HS-27A (cell line): ENCODE measurements around the gene ULK2.
"Not testable (repeated sequence)": the region's sequence is repeated elsewhere in the genome, so short reads cannot be mapped to it uniquely, and the experiment has no call there.

Source experiments
- DNase-seq: peaks from one replicate; pipeline ENCODE4 v3.0.0-alpha.2; 2012; ENCODE audit warnings: low read depth, missing footprints

The ULK2 gene

DNA sequence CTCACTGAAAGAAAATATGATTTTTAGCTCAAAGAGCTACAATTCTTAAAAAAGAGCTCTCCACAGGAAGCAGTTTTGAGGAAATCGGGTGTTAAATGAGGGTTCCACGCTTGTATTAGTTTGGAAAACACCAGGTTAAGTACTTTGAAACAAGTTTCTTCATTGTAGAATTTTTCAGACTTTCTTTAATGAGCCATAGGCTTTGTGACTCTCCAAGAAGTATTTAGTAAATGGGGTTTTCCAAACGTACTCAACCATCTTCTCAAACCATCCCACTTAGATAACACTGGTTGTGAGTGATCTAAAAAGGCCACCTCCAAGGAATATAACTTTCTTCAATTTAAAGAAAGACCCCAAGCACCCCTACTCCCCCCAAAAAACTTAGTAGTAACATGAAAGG, 2.7 kb downstream of the ULK2 start:
- DNase-seq, result no peak

DNA sequence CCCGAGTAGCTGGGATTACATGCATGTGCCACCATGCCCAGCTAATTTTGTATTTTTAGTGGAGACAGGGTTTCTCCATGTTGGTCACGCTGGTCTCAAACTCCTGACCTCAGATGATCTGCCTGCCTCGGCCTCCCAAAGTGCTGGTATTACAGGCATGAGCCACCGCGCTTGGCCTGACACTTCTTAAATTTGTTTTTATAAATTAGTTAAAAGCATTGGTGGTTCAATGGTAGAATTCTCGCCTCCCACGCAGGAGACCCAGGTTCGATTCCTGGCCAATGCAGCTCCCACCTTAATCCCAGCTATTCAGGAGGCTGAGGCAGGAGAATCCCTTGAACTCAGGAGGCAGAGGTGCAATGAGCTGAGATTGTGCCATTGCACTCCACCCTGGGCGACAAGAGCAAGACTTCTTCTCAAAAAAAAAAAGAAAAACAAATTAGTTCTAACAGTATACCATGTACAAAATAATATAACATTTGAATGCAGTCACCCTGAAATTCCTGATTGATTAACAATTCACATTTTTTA, 7.0 kb downstream of the ULK2 start:
- not testable (repeated sequence) for DNase-seq

DNA sequence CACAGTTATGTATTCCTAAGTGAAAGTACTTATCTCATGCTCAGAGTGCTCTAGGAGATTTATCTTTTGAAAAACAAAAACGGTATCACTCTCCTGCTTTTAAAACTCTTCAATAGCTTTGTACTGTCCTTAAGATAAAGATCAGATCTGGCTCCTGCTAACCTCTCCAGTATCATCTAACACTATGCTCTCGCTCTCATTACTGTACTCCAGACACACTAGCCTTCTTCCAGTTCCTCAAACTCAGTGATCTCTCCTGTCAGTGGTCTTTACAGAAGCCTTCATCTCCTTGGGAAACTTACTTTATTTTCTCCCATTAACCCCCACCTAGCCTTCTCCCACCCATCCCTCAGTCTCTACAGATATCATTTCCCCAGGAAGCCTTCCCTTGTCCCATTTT, 10.1 kb downstream of the ULK2 start:
- no peak for DNase-seq

- no peak for DNase-seq
Observed at GRCh38 chr17:19833914-19834313, 33.8 kb downstream of the ULK2 start.

DNA sequence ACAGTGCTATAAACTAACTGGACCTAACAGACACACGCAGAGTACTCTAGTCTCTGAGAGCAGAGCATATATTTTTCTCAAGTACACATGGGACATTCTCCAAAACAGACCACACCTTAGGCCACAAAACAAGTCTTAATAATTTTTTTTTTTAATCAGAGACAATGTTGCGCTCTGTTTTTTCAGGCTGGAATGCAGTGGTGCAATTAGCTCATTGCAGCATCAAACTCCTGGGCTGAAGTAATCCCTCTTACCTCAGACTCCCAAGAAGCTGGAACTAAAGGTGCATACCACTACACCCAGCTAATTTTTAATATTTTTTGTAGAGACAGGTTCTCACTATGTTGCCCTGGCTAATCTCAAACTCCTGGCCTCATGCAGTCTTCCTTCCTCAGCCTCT, 37.7 kb downstream of the ULK2 start:
- DNase-seq, result no peak

DNA sequence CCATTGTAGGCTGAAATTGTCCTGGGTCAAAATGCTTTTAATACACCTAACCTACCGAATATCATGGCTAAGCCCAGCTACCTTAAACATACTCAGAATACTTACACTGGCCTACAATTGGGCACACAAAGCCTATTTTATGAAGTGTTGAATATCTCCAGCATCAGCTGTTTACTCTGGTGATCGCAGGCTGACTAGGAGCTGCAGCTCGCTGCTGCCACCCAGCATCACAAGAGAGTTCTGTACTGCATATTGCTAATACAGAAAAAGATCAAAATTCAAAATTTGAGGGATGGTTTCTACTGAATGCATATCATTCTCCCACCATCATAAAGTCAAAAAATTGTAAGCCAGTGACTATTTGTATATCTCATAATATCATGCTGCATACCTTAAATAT, 55.3 kb downstream of the ULK2 start:
- DNase-seq, result no peak

GRCh38 chr17:19805006-19805405, 62.7 kb downstream of the ULK2 start:
- no peak for DNase-seq

GRCh38 chr17:19800571-19800970, 67.2 kb downstream of the ULK2 start:
- no peak for DNase-seq

DNA sequence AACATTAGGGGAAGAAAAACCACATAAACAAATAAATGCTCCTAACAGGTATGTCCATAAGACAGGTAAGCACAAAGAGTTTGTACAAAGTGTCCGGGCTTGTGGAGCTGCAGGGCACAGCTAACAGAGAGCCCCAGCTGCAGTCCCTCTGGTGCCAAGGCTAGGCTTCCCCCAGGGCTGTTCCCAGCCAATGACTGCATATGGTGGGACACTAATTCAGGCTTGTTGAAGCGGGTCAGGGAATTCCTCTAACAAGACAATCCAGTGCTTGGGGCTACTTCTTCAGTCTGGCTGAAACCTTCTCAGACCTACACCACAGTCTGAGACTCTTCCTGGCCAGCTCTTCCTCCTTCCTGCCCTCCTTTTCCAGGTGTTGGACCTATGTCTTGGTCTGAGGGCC, 67.9 kb downstream of the ULK2 start:
- no peak for DNase-seq

- DNase-seq, result no peak
Observed at GRCh38 chr17:19796457-19796856, 71.3 kb downstream of the ULK2 start.

GRCh38 chr17:19791918-19792550, 75.7 kb downstream of the ULK2 start:
- no peak for DNase-seq

GRCh38 chr17:19787733-19788357, 79.9 kb downstream of the ULK2 start:
- DNase-seq, result no peak

DNA sequence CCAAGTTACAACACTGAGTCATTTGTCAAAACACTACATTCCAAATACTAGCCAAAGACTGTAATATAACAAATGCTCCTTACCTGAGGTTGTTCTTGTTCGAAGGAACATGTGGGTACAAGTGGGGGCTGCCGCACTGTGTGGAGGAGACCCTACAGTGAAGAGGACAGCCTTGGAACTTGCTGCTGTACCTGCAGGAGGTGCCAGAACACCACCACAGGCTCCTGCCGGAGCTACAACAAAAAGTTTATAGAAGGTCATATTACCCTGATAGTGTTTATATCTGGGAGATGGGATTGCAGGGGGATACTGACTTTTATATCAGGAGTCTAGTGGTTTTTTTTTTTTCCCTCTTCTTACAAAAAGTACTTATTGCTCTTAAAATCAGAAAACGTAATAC, 81.9 kb downstream of the ULK2 start:
- no peak for DNase-seq

DNA sequence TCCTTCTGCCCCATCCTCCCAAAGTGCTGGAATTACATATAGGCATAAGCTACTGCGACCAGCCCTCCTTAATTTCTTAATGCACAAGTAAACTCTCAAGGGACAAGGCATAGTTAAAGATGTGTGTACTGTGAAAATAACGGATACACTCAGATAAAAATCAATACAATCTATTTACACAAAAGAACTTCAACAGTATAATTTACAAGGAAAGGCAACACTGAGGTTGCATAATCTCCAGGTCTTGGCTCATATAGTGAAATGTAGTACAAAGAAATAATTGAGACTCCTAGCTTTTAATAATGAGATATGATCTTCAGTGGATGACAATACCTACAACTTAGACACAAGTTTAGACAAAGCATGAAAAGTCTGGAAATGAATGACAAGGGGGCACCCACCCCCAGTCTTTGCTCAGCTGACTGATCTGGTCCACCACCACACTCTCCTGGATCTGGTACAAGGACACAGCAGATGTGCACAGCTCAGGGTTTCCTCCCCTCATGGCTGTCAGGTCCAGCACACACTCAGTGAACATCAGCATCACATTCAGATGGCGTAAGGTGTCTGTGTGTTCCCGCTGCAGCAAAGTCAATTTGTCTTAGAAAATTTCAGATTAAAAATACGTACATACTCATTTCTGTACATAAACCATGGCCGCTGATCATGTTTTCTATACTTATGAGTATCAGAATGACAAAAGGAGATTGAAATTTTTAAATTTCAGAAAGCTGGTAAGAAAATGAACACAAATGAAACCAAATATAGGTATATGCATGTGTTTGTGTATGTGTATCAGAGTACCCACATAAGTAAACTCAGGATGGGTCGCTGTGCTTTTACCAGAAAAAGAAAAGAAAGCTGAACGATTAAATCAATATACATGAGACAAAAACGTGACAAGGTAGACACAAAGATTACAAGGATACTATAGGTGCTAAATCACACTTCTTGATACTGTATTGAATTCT, 86.0 kb downstream of the ULK2 start:
- DNase-seq, result no peak

DNA sequence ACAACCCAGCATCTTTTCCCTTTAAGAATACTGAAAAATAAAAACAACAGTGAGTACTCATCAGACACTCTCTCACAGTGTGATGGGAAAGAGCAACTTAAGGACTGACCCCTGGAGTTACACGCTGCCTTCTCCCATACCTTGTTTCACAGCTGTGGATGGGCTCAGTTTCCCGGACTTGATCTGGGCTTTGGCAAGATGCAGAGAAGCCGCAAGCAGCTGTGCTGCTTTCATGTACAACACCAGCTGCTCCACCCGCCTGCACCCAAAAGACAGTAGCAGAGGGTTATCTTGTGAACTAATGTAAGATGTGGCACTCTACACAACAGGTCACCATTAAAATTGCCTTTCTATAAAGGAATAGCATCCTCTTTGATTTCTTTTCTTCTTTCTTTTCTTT, 86.9 kb downstream of the ULK2 start:
- DNase-seq, result no peak

DNA sequence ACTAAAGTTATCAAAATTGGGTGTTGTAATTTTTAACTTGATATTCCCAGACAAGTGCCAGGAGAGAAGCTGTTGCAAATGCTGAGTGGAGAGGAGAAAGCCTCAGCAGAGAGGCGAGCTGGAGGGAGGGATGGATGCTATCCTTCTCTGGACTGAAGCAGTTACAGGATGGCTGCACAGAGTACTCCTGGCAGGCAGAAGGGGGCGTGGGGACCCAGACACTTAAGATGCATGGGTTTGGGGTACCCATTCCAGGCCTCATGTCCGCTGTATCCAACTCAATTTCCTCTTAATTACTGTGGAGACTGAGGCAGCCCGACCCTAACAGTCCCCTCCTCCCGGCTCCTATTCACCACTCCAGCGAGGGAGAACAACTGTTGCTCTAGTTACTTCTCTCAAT, 94.2 kb downstream of the ULK2 start:
- DNase-seq, result no peak

DNA sequence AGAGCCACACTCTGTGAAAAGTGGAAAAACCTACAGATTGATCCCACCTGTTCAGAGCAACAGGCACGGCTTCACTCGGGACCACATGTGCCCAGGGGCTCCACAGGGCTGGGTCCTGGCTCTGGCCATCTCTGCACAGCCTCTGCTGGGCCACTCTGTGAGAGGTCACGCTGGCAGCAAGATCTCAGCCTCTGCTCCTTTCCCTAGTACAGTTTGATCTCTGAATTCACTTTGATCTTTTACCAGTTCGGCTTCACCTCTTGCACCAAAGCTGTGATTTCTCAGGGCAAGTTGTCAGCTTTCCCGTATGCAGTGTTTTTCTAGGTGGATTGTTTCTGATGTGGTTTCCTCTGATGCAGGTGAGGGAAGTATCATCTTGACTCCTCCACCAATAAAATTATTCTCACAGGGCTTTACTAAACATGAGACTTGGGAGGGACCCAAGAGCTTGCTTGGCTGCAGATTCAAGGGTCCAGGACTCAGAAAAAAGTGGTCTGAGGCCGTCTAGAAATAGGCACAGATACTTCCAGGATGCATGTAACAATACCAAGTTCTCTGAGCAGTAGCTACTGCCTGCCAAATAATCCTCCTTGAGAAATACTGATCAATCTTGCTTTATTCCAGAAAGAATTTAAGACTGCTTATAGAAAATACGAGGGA, 95.6 kb downstream of the ULK2 start:
- no peak for DNase-seq

GRCh38 chr17:19770985-19771735, 96.6 kb downstream of the ULK2 start:
- DNase-seq, result no peak

GRCh38 chr17:19769946-19770652, 97.6 kb downstream of the ULK2 start:
- DNase-seq, result no peak

- no peak for DNase-seq
Observed at GRCh38 chr17:19768046-19768782, 99.5 kb downstream of the ULK2 start.
